ENCODE data around the gene DEFB132.

The DEFB132 gene

DNA sequence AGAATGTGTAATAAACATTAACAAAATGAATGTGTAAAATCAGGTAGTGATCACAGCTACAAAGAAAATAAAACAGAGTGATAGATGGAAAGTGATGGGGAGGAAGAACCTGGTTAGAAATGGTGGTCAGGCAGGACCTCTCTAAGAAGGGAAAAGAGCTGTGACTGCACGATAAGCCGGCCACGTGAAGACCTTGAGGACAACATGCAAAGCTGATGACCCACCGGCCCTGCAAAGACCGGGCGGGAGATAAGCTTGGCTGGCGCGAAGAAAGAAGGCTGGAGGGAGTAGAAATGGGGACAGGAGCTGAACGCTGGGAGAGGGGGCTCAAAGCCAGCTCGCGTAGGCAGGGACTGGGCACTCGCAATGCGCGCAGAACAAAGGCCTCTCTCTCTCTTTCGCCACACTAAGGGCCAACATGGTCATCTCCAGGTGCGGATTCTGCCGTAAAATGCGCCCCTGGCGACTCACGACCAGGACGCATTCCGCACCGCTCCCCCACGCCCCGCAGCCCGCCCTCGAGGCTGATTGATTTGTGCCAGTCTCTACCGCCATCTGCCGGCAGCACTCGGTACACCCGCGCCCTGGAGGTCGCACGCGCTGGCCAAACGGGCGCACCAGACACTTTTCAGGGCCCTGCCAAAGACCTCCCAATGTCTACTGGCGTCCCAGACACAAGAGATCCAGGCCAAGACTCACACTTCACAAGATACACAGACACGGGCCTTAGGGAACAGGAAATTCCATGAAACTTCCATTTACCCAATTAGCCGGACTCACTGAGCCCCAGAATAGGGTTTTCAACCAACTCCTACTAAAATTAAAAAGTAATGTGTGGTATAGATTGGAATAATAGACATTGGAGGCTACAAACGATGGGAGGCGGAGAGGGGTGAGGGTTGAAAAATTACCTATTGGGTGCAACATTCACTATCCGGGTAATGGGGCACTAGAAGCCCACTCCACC is 9.4 kb downstream of the DEFB132 start:
- DNase-seq = peak; percentile 74

DNA sequence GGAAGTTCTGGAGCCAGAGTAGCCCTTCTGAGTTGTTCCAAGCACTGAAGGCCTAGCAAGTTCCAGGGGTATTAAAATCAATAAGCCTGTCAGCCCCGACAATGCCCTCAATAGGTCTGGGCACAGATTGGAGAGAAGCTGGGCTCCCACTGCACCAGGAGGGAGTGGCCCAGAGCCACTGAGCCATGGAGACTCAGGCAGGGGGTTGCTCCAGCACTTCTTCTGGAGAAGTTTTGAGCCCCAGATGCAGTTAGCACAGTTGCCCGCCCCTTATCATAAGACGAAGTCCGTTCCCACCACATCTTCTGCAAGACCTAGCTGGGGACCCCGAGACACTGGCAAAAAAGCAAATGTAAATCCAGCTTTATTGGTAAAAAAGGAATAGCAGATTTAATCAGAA is 13.0 kb downstream of the DEFB132 start:
- no peak for DNase-seq

DNA sequence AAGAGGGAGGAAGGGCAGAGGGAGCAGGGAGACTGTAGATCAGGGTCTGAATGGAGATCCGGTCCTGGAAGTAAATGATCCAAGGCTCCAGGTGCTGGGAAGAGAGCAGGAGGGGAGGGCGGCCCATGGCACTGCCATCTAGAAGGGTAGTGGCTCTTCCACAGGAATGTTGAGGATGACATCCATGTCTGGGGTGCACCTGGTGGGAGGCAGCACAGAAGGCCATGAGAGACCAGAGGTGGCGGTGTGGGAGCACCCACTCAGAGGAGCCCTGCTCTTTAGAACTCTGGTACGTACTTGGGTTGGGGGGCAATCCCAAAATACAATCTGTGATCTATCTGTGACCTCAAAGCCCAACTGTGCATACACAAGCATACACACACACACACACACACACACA is 13.5 kb downstream of the DEFB132 start:
- DNase-seq = no peak

DNA sequence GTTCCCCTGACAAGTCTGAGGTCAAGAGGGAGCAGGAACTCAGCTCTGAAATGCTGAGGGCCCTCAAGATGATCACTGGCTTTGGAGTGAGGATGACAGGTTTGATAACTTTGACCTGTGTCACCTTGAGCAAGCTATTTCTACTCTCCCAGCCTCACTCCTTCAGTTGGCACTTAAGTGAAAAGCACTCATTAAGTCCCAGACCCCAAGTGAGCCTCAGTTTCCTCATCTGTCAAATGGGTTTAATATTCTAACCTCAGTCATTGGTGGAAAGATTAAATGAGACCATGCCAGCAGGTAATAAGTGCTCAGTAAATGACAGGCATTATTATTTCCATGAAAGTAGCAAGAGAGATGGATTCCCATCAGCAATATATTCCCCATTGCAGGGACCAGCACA is 14.0 kb downstream of the DEFB132 start:
- DNase-seq = no peak

DNA sequence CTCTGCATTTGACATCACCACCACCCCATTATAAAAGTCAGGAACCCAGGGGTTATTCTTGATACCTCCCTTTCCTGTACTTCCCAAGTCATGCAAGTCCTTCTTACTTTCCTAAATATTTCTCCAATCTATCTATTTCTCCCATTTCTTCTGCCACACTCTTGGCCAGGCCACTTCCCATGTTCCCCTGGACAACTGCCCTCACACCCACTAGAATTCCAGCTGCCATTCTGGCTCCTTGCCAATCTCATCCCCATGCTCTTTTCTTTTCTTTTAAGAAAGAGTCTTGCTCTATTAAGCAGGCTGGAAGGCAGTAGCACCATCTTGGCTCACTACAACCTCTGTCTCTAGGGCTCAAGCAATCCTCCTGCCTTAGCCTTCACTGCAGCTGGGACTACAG is 15.2 kb downstream of the DEFB132 start:
- no peak for DNase-seq

DNA sequence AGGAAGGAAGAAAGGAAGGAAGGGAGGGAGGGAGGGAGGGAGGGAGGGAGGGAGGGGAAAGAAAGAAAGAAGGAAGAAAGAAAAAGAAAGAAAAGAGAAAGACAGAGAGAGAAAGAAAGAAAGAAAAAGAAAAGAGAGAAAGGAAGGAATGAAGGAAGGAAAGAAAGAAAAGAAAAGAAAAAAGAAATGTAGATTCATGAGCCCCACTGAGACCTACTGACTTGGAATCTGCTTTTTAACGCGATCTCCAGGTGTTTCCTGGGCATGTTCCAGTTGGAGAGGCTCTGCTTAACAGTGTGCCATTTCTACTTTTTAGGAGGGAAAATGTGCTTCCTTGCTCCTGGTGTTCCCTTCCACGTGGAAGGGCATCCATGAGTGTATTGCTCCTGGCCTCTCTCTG is 16.4 kb downstream of the DEFB132 start:
- DNase-seq = no peak

DNA sequence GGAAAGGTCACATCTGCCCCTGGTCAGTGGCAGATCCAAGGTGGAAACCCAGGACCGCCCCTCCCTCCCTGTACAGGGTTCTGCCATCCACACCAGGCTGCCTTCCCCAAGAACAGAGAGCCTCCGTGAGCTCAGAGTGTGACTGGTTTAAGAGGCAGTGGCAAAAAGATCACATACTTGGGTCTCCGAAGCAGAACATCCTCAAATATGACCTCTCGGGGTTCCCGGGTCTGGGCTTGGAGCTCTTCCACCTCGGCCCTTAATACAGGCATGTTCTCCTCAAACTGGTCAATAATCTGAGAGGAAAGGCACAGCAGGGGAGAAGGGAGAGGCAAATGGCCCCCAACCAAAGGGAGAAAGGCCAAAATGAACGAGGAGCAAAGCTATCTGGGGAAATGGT is 18.3 kb downstream of the DEFB132 start:
- no peak for DNase-seq

DNA sequence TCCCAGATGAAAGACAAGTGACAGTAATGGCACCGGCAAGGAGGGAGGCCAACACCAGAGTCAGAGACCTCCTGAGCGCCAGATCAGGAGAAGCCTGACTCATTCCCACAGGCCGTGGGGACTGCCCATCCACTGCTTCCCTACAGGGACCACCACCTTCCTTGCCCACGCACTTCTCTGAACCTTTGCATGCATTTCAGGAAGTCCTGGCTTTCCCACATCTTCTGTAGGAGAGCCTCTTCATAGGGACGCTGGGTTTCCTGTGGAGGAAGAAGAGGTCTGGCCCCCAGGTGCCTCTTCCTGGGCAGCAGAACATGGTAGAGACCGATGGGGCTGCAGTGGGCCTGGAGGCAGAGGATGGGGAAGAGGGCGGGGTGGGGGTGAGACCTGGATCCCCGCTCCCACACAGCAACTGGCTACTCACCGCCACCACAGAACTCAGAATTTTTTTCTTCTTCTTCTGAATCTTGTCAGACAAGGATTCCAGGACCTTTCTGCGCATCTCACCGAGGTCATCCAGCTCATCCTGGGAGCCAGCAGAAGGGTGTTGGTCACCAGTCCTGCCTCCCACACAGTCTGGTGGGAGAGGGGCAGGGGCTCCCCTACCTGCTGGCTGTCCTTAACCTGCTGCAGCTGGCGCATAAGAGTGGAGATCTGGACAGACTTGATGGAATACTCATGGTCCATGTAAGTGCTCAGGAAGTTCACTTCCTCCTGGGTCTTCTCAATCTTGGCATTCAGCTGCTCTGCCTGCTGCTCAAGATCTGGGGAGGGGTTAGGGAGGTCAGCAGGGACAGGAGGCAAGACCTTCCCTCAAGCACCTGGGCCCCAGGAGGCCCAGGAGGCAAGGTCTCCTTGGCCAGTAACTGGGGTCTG is 19.3 kb downstream of the DEFB132 start:
- no peak for DNase-seq

DNA sequence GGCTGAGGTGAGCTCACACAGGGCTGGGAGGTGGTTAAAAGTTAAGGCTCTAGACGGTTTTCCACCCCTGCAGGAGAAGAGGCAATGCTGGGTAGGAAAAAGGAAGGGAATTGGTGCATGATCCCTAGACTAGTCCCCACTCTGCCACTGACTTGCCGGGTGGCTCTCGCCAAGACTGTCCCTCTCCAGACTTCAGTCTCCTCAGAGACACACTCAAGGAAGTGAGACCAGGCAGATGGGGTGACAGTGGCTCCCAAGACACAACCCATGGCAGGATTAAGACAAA is 19.9 kb downstream of the DEFB132 start:
- no peak for DNase-seq

DNA sequence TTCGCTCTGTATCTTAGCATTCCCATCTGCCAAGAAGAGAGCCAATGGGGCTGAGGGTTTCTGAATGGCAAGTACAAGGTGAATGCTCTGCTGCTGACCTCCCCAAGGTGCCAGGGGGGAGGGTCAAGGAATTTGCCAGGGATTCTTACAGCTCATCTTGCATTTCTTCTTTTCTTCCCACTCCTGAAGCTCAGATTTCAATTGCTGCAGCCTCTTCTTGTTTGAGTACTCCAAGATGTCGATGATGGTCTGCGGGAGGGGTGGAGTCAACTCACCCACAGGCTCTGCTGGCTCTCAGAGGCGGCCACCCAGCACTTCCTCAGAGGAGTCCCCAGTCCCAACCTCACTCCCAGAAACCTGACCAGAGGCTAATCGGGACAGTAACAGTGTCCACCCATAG is 20.7 kb downstream of the DEFB132 start:
- no peak for DNase-seq

DNA sequence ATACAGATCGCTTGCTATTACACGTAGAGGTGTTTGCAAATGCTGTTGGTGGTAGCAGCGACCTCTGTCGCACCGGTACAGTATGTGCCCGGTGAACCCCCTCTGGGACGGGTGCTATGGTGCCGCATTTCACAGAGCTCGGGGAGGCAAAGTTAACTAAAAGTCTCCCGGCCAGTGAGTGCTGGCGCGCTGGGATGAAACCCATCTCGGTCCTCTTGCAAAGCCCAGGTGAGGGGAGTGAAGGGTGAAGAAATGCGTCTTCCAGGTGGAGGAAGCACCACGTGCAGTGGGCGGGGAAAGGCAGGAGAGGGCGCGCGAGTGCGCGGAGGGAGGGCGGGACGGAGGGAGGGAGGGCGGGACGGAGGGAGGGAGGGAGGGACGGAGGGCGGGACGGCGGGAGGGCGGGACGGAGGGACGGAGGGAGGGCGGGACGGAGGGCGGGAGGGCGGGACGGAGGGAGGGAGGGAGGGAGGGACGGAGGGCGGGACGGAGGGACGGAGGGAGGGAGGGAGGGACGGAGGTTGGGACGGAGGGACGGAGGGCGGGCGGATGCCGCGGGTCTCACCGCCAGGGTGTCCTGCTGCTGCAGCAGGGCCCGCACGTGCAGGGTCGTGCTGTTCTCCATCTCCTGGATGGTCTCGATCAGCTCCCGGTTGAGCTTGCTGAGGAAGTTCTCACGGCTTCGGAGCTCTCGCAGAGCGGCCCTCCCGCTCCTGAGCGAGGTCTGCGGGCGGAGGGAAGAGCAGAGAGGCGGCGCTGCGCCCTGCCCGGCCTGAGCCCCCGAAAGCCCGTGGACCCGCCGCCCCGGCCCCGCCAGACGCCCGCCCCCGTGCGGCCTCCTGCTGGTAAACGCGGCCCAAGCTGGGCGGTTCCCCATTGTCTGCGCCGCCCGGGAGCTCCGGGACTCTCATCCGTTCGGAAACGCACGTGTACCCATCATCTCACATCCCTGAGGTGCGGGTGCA is 21.4 kb downstream of the DEFB132 start:
- no peak for DNase-seq

DNA sequence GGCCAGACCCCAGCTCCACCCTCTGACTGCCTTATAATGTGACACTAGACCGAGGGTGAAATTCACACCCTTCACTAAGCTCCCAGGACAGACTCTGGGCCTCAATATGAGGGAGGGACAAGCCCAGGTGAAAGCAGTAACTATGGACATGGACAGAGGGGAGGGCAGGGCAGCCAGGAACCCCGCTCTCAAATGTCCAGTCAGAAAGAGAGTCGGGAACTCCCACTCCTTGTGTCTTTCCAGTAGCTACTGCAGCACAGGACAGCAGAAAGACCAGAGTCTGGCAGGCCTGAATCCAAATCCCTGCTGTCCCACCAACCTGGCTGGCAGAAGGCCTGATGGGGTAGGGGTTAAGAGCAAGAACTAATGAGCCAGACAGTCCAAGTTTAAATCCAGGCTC is 26.6 kb downstream of the DEFB132 start:
- DNase-seq = no peak

DNA sequence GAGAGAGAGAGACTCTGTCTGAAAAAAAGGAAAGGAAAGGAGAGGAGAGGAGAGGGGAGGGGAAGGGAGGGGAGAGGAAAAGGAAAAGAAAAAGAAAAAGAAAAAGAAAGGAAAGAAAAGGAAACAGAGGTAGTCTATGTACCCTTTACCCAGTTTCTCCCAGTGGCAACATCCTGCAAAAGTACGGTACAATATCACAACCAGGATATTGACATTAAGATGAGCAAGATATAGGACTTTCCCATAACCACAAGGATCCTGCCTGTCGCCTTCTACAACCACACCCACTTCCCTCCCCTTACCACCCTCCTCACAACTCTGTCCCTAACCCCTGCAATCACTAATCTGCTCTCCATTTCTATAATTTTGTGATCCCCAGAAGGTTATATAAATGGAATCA is 29.0 kb downstream of the DEFB132 start:
- DNase-seq = no peak

DNA sequence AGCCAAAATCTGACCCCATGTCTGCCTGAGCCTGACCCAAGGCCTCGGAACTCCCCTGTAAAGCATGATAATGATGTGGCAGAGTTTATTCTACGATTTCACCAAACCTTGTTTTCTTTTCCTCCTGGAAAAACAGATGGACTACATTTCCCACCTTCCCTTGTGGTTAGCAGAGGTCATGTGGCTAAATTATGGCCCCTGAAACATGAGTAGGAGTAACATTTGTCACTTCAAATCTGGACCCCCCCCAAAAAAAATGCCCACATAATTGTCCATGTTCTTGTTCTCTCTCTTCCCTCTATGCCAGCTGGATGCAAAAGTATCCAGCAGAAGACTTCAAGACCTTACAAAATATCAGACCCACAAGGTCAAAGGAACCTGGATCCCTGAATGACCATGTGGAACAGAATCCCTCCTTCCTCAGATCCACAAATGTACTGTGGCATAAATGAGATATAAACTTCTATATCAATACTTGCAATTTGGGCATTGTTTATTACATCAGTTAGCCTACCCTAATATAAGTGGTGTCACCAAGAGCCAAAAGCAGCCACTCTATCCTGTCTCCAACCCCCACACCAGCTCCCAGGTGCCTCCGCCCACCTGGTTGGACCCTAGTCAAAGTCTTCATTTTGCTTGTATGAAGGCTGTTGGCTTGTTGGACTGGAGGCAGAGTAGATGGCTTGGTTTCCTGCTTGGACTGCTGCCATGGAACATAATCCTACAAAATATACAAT is 31.6 kb downstream of the DEFB132 start:
- DNase-seq = no peak

DNA sequence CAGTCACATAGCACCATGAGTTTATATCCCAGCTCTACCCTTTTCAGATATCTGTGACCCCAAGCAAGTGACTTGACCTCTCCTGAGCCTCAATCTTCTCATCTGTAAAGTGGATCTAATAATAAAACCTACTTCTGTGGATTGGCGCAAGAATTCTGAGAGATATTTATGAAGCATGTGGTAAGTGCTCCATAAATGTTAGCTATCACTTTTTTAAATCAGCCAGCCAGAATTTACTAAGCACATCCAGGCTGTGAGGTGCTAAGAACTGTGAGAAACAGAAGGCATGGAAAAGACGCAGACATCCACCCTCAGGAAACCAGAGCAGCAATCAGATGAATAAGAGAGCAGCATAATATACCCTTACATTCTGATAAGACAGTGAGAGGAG is 32.2 kb downstream of the DEFB132 start:
- DNase-seq = no peak

DNA sequence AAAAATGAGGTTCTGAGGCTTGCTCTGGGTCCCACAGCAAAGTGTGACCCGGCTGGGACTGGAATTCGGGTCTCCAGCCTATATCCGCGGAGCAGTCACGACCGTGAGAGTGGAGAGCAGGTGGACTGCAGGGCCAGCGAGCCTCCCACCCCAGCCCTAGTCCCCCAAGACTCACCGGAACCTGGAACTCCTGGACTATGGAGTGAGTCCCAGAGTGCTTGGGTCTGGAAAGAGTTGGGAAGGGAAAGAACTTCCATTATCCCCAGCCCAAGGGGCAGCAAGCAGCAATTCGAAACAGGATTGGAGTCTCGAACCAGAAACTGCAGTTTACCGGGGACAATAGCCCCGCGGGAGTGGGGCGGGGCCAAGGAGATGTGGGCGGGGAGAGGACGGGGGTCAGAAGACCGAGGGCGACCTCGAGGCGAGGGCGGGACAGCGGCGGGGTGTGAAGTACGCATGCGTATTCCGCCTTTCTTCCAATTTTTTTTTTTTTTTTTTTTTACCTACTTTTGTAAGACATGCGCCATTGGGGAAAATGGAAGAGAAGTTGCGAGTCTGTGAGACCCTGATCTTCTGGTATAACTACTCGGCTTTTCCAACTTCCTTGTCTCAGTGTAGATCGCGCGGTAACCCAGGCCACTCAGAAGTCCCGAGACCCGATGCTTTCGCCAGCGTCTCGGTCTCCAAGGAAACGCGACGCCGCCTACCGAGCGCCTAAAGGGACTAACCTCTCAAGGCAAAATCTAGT is 32.7 kb downstream of the DEFB132 start, which contains the start of gene C20orf96:
Gene C20orf96 (minus strand): TSS at position 667 of the 748 bp plus-strand sequence. CDS start 140 bp downstream, at position 527.
- peak; percentile 94 for DNase-seq

DNA sequence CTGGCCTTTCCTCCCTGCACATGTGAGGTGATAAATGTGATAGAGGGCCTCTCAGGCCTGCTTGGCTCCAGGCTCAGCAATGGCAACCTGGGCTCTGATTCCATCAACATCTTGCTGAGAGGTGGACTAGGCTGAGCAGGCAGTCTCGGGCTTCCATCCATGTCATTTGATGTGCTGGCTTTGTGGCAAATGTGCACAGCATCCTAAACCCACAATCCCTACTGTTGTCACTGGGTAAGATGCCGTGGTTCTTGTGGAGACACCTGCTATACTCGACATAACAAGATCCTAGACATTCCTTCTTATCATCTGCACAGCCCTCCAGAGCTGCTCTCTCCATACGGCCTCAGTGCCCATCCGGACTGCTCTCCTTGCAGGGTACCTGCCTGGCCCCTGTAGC is 37.1 kb downstream of the DEFB132 start:
- DNase-seq = no peak

DNA sequence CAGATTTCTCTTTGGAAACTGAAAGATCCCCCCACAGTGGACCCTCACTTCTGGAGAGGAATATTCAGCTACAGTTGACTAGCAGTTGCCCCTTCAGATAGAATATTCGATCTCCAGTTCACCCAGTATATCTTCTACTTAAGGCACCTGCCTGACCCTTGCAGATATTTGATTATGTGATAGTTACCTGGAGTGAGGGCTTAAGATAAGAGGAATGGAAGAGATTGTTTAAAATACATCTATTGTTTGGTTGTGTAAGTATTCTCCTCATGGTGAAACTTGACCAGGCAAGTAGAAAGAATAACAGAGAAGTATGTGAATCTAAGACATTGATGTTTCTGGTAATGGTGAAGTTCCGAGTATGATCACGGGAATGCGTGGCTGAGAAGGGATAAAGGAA is 38.3 kb downstream of the DEFB132 start:
- DNase-seq = no peak

DNA sequence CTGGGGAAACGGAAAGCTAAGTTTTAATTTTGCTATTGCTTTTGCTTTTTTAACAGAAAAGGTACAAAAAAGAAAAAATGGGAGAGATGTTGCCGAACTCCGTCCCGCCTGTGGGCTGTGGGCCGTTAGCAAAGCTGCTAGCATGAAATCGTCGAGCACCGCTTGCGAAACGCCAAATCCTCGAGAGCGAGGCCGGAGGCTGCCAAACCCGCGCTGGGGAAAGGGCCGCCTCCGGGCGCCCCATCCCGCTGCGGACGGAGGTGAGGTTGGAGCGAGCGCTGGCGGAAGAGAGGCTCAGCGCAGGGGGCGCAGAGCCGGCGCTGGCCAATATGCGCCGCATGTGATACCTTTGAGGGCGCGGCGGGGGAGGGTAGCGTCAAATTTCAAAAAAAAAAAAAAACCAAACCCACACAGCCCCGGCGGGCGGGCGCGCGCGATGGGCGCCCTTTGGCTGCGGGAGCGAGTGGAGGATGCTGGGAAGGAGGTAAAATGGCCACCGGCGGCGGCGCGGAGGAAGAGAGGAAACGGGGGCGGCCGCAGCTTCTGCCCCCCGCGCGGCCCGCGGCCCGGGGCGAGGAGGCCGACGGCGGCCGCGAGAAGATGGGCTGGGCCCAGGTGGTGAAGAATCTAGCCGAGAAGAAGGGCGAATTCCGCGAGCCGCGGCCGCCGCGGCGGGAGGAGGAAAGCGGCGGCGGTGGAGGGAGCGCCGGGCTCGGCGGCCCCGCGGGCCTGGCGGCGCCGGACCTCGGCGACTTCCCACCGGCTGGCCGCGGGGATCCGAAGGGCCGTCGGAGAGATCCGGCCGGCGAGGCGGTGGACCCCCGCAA is 39.8 kb downstream of the DEFB132 start, which contains the start of gene ZCCHC3:
Gene ZCCHC3 (plus strand): TSS at position 473 of the 827 bp plus-strand sequence. CDS start 17 bp downstream, at position 490.
- peak; percentile 96 for DNase-seq
